ENCODE measurements around the gene STX18. TPM values are rescaled to one million over a fixed set of nuclear protein-coding genes. Genes with fewer than 3 reads are reported as not detected.

Gene STX18
- total RNA-seq, 1 experiment from 2014 or later, result 18.5 TPM

GRCh38 chr4:4384837-4385236 is 157.0 kb downstream of the STX18 start:
- Histone ChIP-seq H3K79me2 (ENCODE audit: insufficient read depth, low read length) (no peaks in the 10 kb centered on the region), H3K27me3 (ENCODE audit: insufficient read depth, low read length) (no peaks in the 10 kb centered on the region), H3K27ac (ENCODE audit: low read depth, low read length) (no peak overlapping the region), H3K4me2 (ENCODE audit: low read length) (no peak overlapping the region), H3K36me3 (ENCODE audit: control insufficient read depth in 1 of 2, insufficient read depth in 2 of 2, low read length in 2 of 2) (no peaks in the 10 kb centered on the region), H4K20me1 (ENCODE audit: insufficient read depth) (no peaks in the 10 kb centered on the region), H3K4me1 (ENCODE audit: control insufficient read depth in 1 of 2, insufficient read depth in 2 of 2, low read length in 2 of 2) (no peaks in the 10 kb centered on the region), H3K4me3 (replicated peaks in 1 of 2; ENCODE audit: low read depth in 1 of 2, low read length in 2 of 2) (no peak overlapping the region), H3K9me2 (ENCODE audit: insufficient read depth) (no peaks in the 10 kb centered on the region), H2AFZ (ENCODE audit: low read depth, low read length, poor library complexity, severe bottlenecking) (no peak overlapping the region), H3K9ac (ENCODE audit: low read length) (no peak overlapping the region), H3K9me3 (ENCODE audit: control insufficient read depth in 1 of 2, insufficient read depth in 1 of 2, low read depth in 1 of 2, low read length in 2 of 2) (no peaks in the 10 kb centered on the region)
- ChIA-PET RAD21 (ENCODE audit: low non-redundant PET in 1 of 2, low total read pairs in 2 of 2, uncharacterized antibody in 2 of 2, unreplicated experiment in 2 of 2) (no interaction called here), POLR2A (no interaction called here), CTCF (interaction anchor here (1.0 to 1.1 kb wide), 2 partner anchors 9 to 46 kb away, joined by 6 to 7 read pairs; no protein-coding TSS in a partner anchor)
- no TSS peak for BruUV-seq (replicated peaks)
- peak; percentile 85 for ATAC-seq
- peak; percentile 22 for DNase-seq (ENCODE audit: low read depth, low spot score)
- TF ChIP-seq POLR2AphosphoS5 (IDR thresholded peaks at IDR 0.05; ENCODE audit: low read depth, low read length) (no peak), RAD21 (IDR thresholded peaks at IDR 0.05; ENCODE audit: low read depth) (peak; percentile 60), SRF (IDR thresholded peaks at IDR 0.05; ENCODE audit: low read depth) (no peak), EGR1 (IDR thresholded peaks at IDR 0.05; ENCODE audit: low read depth) (no peak), CTCF (IDR thresholded peaks at IDR 0.05 in 2 of 3, conservative IDR thresholded peaks at IDR 0.05 in 1 of 3; ENCODE audit: borderline replicate concordance in 1 of 3, insufficient read depth in 1 of 3, low read depth in 2 of 3, low read length in 2 of 3) (peak; percentile 27 to 75 (median 64); a peak in 5 of 6 replicates)
- intact Hi-C loops (cut with micrococcal nuclease), result no loop called here

- no peak overlapping the region for H3K4me3 ChIP-seq (replicated peaks in 1 of 2; ENCODE audit: low read depth in 1 of 2, low read length in 2 of 2)
- no peaks in the 10 kb centered on the region for H3K9me2 ChIP-seq (ENCODE audit: insufficient read depth)
- H3K4me2 ChIP-seq (ENCODE audit: low read length), result no peak overlapping the region
- H4K20me1 ChIP-seq (ENCODE audit: insufficient read depth), result no peaks in the 10 kb centered on the region
- no peak for ATAC-seq
- H3K9me3 ChIP-seq (ENCODE audit: control insufficient read depth in 1 of 2, insufficient read depth in 1 of 2, low read depth in 1 of 2, low read length in 2 of 2), result no peaks in the 10 kb centered on the region
- H3K27me3 ChIP-seq (ENCODE audit: insufficient read depth, low read length), result no peaks in the 10 kb centered on the region
- intact Hi-C loops (cut with micrococcal nuclease), result no loop called here
- H3K9ac ChIP-seq (ENCODE audit: low read length), result no peak overlapping the region
- H3K79me2 ChIP-seq (ENCODE audit: insufficient read depth, low read length), result no peaks in the 10 kb centered on the region
- H3K4me1 ChIP-seq (ENCODE audit: control insufficient read depth in 1 of 2, insufficient read depth in 2 of 2, low read length in 2 of 2), result no peaks in the 10 kb centered on the region
- POLR2A ChIA-PET, result no interaction called here
- H3K27ac ChIP-seq (ENCODE audit: low read depth, low read length), result no peak overlapping the region
- no peak for DNase-seq (ENCODE audit: low read depth, low spot score)
- no peaks in the 10 kb centered on the region for H3K36me3 ChIP-seq (ENCODE audit: control insufficient read depth in 1 of 2, insufficient read depth in 2 of 2, low read length in 2 of 2)
- BruUV-seq (replicated peaks), result no TSS peak
- CTCF ChIA-PET, result no interaction called here
- no peak overlapping the region for H2AFZ ChIP-seq (ENCODE audit: low read depth, low read length, poor library complexity, severe bottlenecking)
- RAD21 ChIA-PET (ENCODE audit: low non-redundant PET in 1 of 2, low total read pairs in 2 of 2, uncharacterized antibody in 2 of 2, unreplicated experiment in 2 of 2), result interaction anchor here in 1 of 2 experiments (0.7 kb wide), 1 partner anchor 609 kb away, joined by 3 read pairs; no protein-coding TSS in a partner anchor
- TF ChIP-seq ZNF274 (IDR thresholded peaks at IDR 0.05; ENCODE audit: low read depth, low read length) (no peak), SRF (IDR thresholded peaks at IDR 0.05; ENCODE audit: low read depth) (no peak), CBX3 (IDR thresholded peaks at IDR 0.05; ENCODE audit: low read depth) (no peak), POLR2AphosphoS5 (IDR thresholded peaks at IDR 0.05; ENCODE audit: low read depth, low read length) (no peak), MAX (IDR thresholded peaks at IDR 0.05) (no peak), RAD21 (IDR thresholded peaks at IDR 0.05; ENCODE audit: low read depth) (no peak), CTCF (IDR thresholded peaks at IDR 0.05 in 2 of 3, conservative IDR thresholded peaks at IDR 0.05 in 1 of 3; ENCODE audit: borderline replicate concordance in 1 of 3, insufficient read depth in 1 of 3, low read depth in 2 of 3, low read length in 2 of 3) (no peak), EZH2phosphoT487 (IDR thresholded peaks at IDR 0.05; ENCODE audit: borderline replicate concordance) (no peak), CEBPB (IDR thresholded peaks at IDR 0.05; ENCODE audit: low read depth) (no peak), SIN3A (IDR thresholded peaks at IDR 0.05; ENCODE audit: low read depth) (no peak)
These were observed 158.8 kb downstream of the STX18 start for GRCh38 chr4:4383085-4383484.
